Measurements from ENCODE around the gene BRD3.

- TF ChIP-seq REST (IDR thresholded peaks at IDR 0.05; ENCODE audit: low read depth) (no peak), ZNF274 (IDR thresholded peaks at IDR 0.05; ENCODE audit: low read depth, low read length) (no peak), CTCF (IDR thresholded peaks at IDR 0.05 in 2 of 3, conservative IDR thresholded peaks at IDR 0.05 in 1 of 3; ENCODE audit: borderline replicate concordance in 1 of 3, insufficient read depth in 1 of 3, low read depth in 2 of 3, low read length in 2 of 3) (no peak), EZH2 (IDR thresholded peaks at IDR 0.05) (no peak), POLR2A (IDR thresholded peaks at IDR 0.05; ENCODE audit: borderline replicate concordance, extremely low read depth, insufficient read depth, insufficient read length) (no peak), RAD21 (IDR thresholded peaks at IDR 0.05; ENCODE audit: low read depth) (no peak), TCF7L2 (IDR thresholded peaks at IDR 0.05; ENCODE audit: borderline replicate concordance, extremely low read depth, insufficient read depth, insufficient read length) (no peak), MAX (IDR thresholded peaks at IDR 0.05) (no peak), POLR2AphosphoS5 (IDR thresholded peaks at IDR 0.05; ENCODE audit: low read depth, low read length) (no peak), YY1 (IDR thresholded peaks at IDR 0.05; ENCODE audit: extremely low read depth, insufficient replicate concordance, low read depth, low read length) (no peak), CEBPB (IDR thresholded peaks at IDR 0.05; ENCODE audit: low read depth) (no peak), ATF3 (IDR thresholded peaks at IDR 0.05) (no peak), JUND (IDR thresholded peaks at IDR 0.05) (no peak)
Measured at GRCh38 chr9:134007571-134007970, 60.3 kb downstream of the BRD3 start.

All from HCT116 (cell line).